ENCODE measurements around the gene ARHGAP27.

Gene ARHGAP27

DNA sequence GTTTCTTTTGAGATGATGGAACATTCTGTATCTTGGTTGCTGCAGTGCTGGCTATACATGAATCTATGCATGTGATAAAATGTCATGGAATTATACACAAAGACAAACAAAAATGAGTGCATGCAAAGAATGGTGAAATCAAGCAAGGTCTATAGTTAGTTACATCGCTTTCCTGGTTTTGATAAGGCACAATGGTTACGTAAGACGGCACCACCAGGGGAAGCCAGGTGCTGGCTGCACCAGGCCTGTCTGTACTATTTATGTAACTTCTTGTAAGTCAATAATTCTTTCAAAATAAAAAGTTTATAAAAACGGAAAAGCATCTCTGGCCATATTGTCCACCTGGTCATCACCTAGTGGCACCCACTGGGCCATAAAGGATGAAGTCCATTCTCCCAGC lies 46.5 kb downstream of the ARHGAP27 start:
- Histone ChIP-seq H3K27ac (replicated peaks; ENCODE audit: low read length) (no peak overlapping the region), H3K9me3 (replicated peaks in 1 of 2; ENCODE audit: control insufficient read depth in 2 of 2, insufficient read depth in 1 of 2, low read depth in 1 of 2, low read length in 2 of 2) (no peaks in the 10 kb centered on the region), H3K79me1 (ENCODE audit: low read depth, low read length) (no peaks in the 10 kb centered on the region), H3K9ac (ENCODE audit: low read depth, low read length, poor library complexity) (no peak overlapping the region), H2BK12ac (ENCODE audit: low read length) (no peak overlapping the region), H3K18ac (ENCODE audit: low read length) (no peak overlapping the region), H3K14ac (ENCODE audit: low read length) (no peak overlapping the region), H3K23ac (ENCODE audit: low read depth, low read length, poor library complexity) (no peak overlapping the region), H4K8ac (ENCODE audit: low read depth, low read length) (no peak overlapping the region), H3K27me3 (ENCODE audit: control insufficient read depth in 3 of 3, insufficient read depth in 3 of 3, low read depth in 1 of 3, low read length in 3 of 3) (peaks cover 0 to 39% (median 0%) of the 10 kb centered on the region in 3 experiments), H2AFZ (ENCODE audit: low read length) (no peak overlapping the region), H3K4me2 (ENCODE audit: insufficient read depth, low read length, poor library complexity, severe bottlenecking) (no peak overlapping the region), H2BK5ac (ENCODE audit: low read length) (no peak overlapping the region), H2BK15ac (ENCODE audit: low read length) (no peak overlapping the region), H3K4ac (ENCODE audit: low read length) (no peak overlapping the region), H2AK5ac (ENCODE audit: low read depth, low read length) (no peak overlapping the region), H3K36me3 (replicated peaks in 1 of 2; ENCODE audit: control insufficient read depth in 2 of 2, insufficient read depth in 2 of 2, low read length in 2 of 2) (no peaks in the 10 kb centered on the region), H4K91ac (ENCODE audit: low read depth, low read length, poor library complexity) (no peak overlapping the region), H2BK120ac (ENCODE audit: low read depth, low read length) (no peak overlapping the region), H3K4me1 (ENCODE audit: control insufficient read depth in 2 of 2, insufficient read depth in 1 of 2, low read depth in 1 of 2, low read length in 2 of 2) (peaks cover 0 to 7% of the 10 kb centered on the region in 2 donors), H3K4me3 (ENCODE audit: low read length in 2 of 2) (no peak overlapping the region)
- WGBS, 2 donors (ENCODE audit: extremely low coverage in 2 of 2, insufficient read length in 2 of 2, insufficient replicate concordance in 1 of 2): no CpG with 5 or more reads among the region's 4 CpGs
- DNase-seq (ENCODE audit: low spot score): no peak

DNA sequence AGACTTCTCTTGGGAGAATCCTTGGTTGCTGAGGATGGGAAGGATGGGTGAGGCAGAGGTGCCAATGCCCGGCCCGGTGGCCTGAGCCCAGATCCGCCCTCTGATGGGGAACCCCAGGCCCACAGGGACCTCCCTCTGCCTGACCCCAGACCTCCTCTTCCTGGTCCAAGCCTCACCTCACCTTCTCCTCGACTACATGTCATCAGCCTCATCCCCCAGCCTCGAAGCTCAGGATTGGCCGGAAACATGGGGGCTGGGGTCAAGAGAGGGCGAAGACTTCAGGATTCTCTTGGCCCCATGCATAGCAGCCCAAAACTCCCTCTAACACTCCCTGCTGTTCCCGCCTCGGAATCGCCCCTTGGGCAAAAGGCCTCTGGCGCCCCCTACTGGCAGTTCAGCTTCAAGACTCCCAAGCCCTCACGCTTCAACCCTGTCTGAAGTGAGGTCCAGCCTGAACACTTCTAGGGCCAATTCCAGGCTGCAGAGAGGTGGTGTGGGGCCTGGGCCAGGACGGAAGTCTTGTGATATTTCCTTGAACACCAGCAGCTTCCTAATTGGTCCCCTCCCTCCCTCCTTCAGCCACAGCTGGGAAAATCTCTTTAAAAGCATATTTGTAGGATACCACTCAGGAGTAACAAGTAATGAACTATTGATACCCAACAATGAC lies 47.2 kb downstream of the ARHGAP27 start:
- Histone ChIP-seq H3K23ac (ENCODE audit: low read depth, low read length, poor library complexity) (no peak overlapping the region), H3K4me1 (ENCODE audit: control insufficient read depth in 2 of 2, insufficient read depth in 1 of 2, low read depth in 1 of 2, low read length in 2 of 2) (peaks cover 0 to 7% of the 10 kb centered on the region in 2 donors), H2BK120ac (ENCODE audit: low read depth, low read length) (peak overlapping the region; percentile 11), H3K9ac (ENCODE audit: low read depth, low read length, poor library complexity) (no peak overlapping the region), H2AFZ (ENCODE audit: low read length) (peak overlapping the region; percentile 39), H3K36me3 (replicated peaks in 1 of 2; ENCODE audit: control insufficient read depth in 2 of 2, insufficient read depth in 2 of 2, low read length in 2 of 2) (no peaks in the 10 kb centered on the region), H3K14ac (ENCODE audit: low read length) (no peak overlapping the region), H2BK5ac (ENCODE audit: low read length) (no peak overlapping the region), H4K8ac (ENCODE audit: low read depth, low read length) (peak overlapping the region; percentile 94), H3K4me2 (ENCODE audit: insufficient read depth, low read length, poor library complexity, severe bottlenecking) (no peak overlapping the region), H2BK15ac (ENCODE audit: low read length) (peak overlapping the region; percentile 97), H2BK12ac (ENCODE audit: low read length) (peak overlapping the region; percentile 14), H2AK5ac (ENCODE audit: low read depth, low read length) (peak overlapping the region; percentile 61), H3K9me3 (replicated peaks in 1 of 2; ENCODE audit: control insufficient read depth in 2 of 2, insufficient read depth in 1 of 2, low read depth in 1 of 2, low read length in 2 of 2) (no peaks in the 10 kb centered on the region), H4K91ac (ENCODE audit: low read depth, low read length, poor library complexity) (no peak overlapping the region), H3K27me3 (ENCODE audit: control insufficient read depth in 3 of 3, insufficient read depth in 3 of 3, low read depth in 1 of 3, low read length in 3 of 3) (peaks cover 0 to 43% (median 0%) of the 10 kb centered on the region in 3 experiments), H3K4me3 (ENCODE audit: low read length in 2 of 2) (no peak overlapping the region), H3K18ac (ENCODE audit: low read length) (peak overlapping the region; percentile 66), H3K4ac (ENCODE audit: low read length) (no peak overlapping the region), H3K27ac (replicated peaks; ENCODE audit: low read length) (no peak overlapping the region), H3K79me1 (ENCODE audit: low read depth, low read length) (no peaks in the 10 kb centered on the region)
- DNase-seq (ENCODE audit: low spot score): peak; percentile 83
- WGBS, 2 donors (ENCODE audit: extremely low coverage in 2 of 2, insufficient read length in 2 of 2, insufficient replicate concordance in 1 of 2): no CpG with 5 or more reads among the region's 13 CpGs

DNA sequence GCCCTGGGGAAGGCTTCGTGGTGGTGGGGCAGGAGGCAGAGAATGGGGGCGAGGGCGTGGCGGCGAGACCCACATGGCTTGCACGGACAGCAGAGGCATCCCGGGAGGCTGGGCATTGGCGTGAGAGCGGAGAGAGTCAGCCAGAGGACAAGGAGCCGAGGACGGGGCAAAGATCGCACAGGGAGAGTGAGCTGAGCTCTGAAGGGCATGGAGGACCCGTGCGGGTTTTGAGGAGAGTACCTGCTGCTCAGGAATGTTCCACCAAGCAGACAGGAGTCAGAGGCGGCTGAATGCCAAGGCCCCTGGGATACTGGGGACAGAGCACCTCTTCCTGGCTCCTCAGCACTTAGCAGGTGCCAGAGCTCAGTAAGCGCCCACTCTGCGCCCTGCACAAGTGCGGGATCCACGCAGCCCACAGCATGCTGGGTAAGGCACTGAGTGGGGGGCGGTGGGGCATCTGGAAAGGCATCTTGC lies 47.8 kb downstream of the ARHGAP27 start:
- no CpG with 5 or more reads among the region's 20 CpGs for WGBS, 2 donors (ENCODE audit: extremely low coverage in 2 of 2, insufficient read length in 2 of 2, insufficient replicate concordance in 1 of 2)
- Histone ChIP-seq H2BK15ac (ENCODE audit: low read length) (peak overlapping the region; percentile 97), H2BK5ac (ENCODE audit: low read length) (no peak overlapping the region), H3K4me3 (ENCODE audit: low read length in 2 of 2) (no peak overlapping the region), H3K4me1 (ENCODE audit: control insufficient read depth in 2 of 2, insufficient read depth in 1 of 2, low read depth in 1 of 2, low read length in 2 of 2) (peaks cover 0 to 7% of the 10 kb centered on the region in 2 donors), H3K27me3 (ENCODE audit: control insufficient read depth in 3 of 3, insufficient read depth in 3 of 3, low read depth in 1 of 3, low read length in 3 of 3) (peaks cover 0 to 42% (median 0%) of the 10 kb centered on the region in 3 experiments), H2BK120ac (ENCODE audit: low read depth, low read length) (peak overlapping the region; percentile 11), H3K4me2 (ENCODE audit: insufficient read depth, low read length, poor library complexity, severe bottlenecking) (no peak overlapping the region), H3K14ac (ENCODE audit: low read length) (no peak overlapping the region), H4K91ac (ENCODE audit: low read depth, low read length, poor library complexity) (no peak overlapping the region), H3K27ac (replicated peaks; ENCODE audit: low read length) (no peak overlapping the region), H2BK12ac (ENCODE audit: low read length) (peak overlapping the region; percentile 14), H3K9ac (ENCODE audit: low read depth, low read length, poor library complexity) (peak overlapping the region; percentile 38), H3K23ac (ENCODE audit: low read depth, low read length, poor library complexity) (peak overlapping the region; percentile 47), H2AFZ (ENCODE audit: low read length) (peak overlapping the region; percentile 39), H3K9me3 (replicated peaks in 1 of 2; ENCODE audit: control insufficient read depth in 2 of 2, insufficient read depth in 1 of 2, low read depth in 1 of 2, low read length in 2 of 2) (no peaks in the 10 kb centered on the region), H3K4ac (ENCODE audit: low read length) (no peak overlapping the region), H3K79me1 (ENCODE audit: low read depth, low read length) (no peaks in the 10 kb centered on the region), H3K18ac (ENCODE audit: low read length) (peak overlapping the region; percentile 66), H3K36me3 (replicated peaks in 1 of 2; ENCODE audit: control insufficient read depth in 2 of 2, insufficient read depth in 2 of 2, low read length in 2 of 2) (no peaks in the 10 kb centered on the region), H4K8ac (ENCODE audit: low read depth, low read length) (peak overlapping the region; percentile 94), H2AK5ac (ENCODE audit: low read depth, low read length) (peak overlapping the region; percentile 61)
- no peak for DNase-seq (ENCODE audit: low spot score)

DNA sequence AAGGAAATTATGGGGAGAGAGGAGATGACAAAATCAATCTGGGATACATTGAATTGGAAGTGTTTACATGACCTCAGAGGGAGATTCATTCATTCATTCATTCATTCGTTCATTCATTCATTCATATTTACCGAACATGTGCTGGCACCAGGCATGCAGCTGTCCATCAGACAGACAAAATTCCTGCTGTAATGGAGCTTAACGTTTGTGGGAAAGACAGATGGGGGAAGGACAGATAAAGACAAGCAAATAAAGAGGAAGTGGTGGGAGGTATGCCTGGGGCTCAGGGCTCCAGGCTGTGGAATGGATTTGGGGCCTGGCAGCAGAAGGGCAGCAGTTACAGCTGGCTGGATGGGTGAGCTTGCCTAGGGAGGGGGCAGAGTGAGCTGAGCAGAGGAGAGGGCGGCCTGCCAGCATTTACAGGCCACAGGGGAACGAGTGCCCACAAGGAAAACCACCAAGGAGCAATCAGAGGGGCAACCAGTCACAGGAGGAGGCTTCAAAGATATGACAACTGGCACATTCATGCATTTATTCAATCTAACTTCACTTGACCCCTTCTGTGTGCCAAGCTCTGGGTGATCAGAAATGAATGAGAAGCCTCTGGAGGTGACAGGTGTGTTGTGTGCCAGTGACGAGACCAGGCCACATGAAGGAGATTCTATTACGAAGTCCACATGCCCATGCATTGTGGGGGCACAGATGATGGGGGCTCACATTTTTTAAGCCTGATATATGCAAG lies 48.5 kb downstream of the ARHGAP27 start:
- Histone ChIP-seq H3K4ac (ENCODE audit: low read length) (no peak overlapping the region), H3K14ac (ENCODE audit: low read length) (no peak overlapping the region), H2BK5ac (ENCODE audit: low read length) (no peak overlapping the region), H2AK5ac (ENCODE audit: low read depth, low read length) (peak overlapping the region; percentile 61), H2BK12ac (ENCODE audit: low read length) (no peak overlapping the region), H3K4me3 (ENCODE audit: low read length in 2 of 2) (no peak overlapping the region), H3K79me1 (ENCODE audit: low read depth, low read length) (no peaks in the 10 kb centered on the region), H3K4me1 (ENCODE audit: control insufficient read depth in 2 of 2, insufficient read depth in 1 of 2, low read depth in 1 of 2, low read length in 2 of 2) (peaks cover 0 to 4% of the 10 kb centered on the region in 2 donors), H3K36me3 (replicated peaks in 1 of 2; ENCODE audit: control insufficient read depth in 2 of 2, insufficient read depth in 2 of 2, low read length in 2 of 2) (no peaks in the 10 kb centered on the region), H3K23ac (ENCODE audit: low read depth, low read length, poor library complexity) (peak overlapping the region; percentile 47), H4K8ac (ENCODE audit: low read depth, low read length) (no peak overlapping the region), H3K27ac (replicated peaks; ENCODE audit: low read length) (no peak overlapping the region), H3K27me3 (ENCODE audit: control insufficient read depth in 3 of 3, insufficient read depth in 3 of 3, low read depth in 1 of 3, low read length in 3 of 3) (peaks cover 0 to 36% (median 0%) of the 10 kb centered on the region in 3 experiments), H2BK120ac (ENCODE audit: low read depth, low read length) (no peak overlapping the region), H3K18ac (ENCODE audit: low read length) (no peak overlapping the region), H4K91ac (ENCODE audit: low read depth, low read length, poor library complexity) (no peak overlapping the region), H3K9ac (ENCODE audit: low read depth, low read length, poor library complexity) (no peak overlapping the region), H3K4me2 (ENCODE audit: insufficient read depth, low read length, poor library complexity, severe bottlenecking) (no peak overlapping the region), H2BK15ac (ENCODE audit: low read length) (peak overlapping the region; percentile 97), H3K9me3 (replicated peaks in 1 of 2; ENCODE audit: control insufficient read depth in 2 of 2, insufficient read depth in 1 of 2, low read depth in 1 of 2, low read length in 2 of 2) (no peaks in the 10 kb centered on the region), H2AFZ (ENCODE audit: low read length) (no peak overlapping the region)
- no CpG with 5 or more reads among the region's 7 CpGs for WGBS, 2 donors (ENCODE audit: extremely low coverage in 2 of 2, insufficient read length in 2 of 2, insufficient replicate concordance in 1 of 2)
- DNase-seq (ENCODE audit: low spot score): no peak

Data from neuronal stem cell (in vitro differentiated cells).